ENCODE measurements around the gene RLN3.
"Not testable (repeated sequence)": the region's sequence is repeated elsewhere in the genome, so short reads cannot be mapped to it uniquely, and the experiment has no call there.

Gene RLN3

GRCh38 chr19:14006766-14007562 lies 21.0 kb upstream of the RLN3 start:
- H3K27ac ChIP-seq, result peak overlapping the region; percentile 91
- TF ChIP-seq CTCF (conservative IDR thresholded peaks at IDR 0.05) (no peak), ZFX (IDR thresholded peaks at IDR 0.05) (peak; percentile 82; the same call in 1 of the 2 replicates)

GRCh38 chr19:14012378-14012915 lies 15.5 kb upstream of the RLN3 start:
- TF ChIP-seq ZFX (IDR thresholded peaks at IDR 0.05) (no peak), CTCF (conservative IDR thresholded peaks at IDR 0.05) (no peak)
- H3K27ac ChIP-seq, result no peak overlapping the region

GRCh38 chr19:14015524-14016035 lies 12.4 kb upstream of the RLN3 start:
- no peak overlapping the region for H3K27ac ChIP-seq
- TF ChIP-seq ZFX (IDR thresholded peaks at IDR 0.05) (no peak), CTCF (conservative IDR thresholded peaks at IDR 0.05) (no peak)

- no peak for TF ChIP-seq CTCF (conservative IDR thresholded peaks at IDR 0.05)
- no peak overlapping the region for H3K27ac ChIP-seq
Measured at GRCh38 chr19:14019100-14019499, 8.8 kb upstream of the RLN3 start.

GRCh38 chr19:14019739-14020138 lies 8.2 kb upstream of the RLN3 start:
- H3K27ac ChIP-seq, result not testable (repeated sequence)

GRCh38 chr19:14021474-14021873 lies 6.5 kb upstream of the RLN3 start:
- TF ChIP-seq ZFX (IDR thresholded peaks at IDR 0.05) (no peak), CTCF (conservative IDR thresholded peaks at IDR 0.05) (no peak)
- H3K27ac ChIP-seq, result no peak overlapping the region

GRCh38 chr19:14022469-14022868 lies 5.5 kb upstream of the RLN3 start:
- TF ChIP-seq ZFX (IDR thresholded peaks at IDR 0.05), result no peak
- H3K27ac ChIP-seq, result no peak overlapping the region

GRCh38 chr19:14023404-14024235 lies 4.3 kb upstream of the RLN3 start:
- H3K27ac ChIP-seq, result no peak overlapping the region
- TF ChIP-seq ZFX (IDR thresholded peaks at IDR 0.05) (no peak), CTCF (conservative IDR thresholded peaks at IDR 0.05) (no peak; the same call in 1 of the 2 replicates)

GRCh38 chr19:14026652-14027192 lies 1.2 kb upstream of the RLN3 start:
- H3K27ac ChIP-seq, result not testable (repeated sequence)

All from C4-2B (cell line).